Measurements from ENCODE around the gene ANO3. TPM values are rescaled to one million over a fixed set of nuclear protein-coding genes. Genes with fewer than 3 reads are reported as not detected.
"Not testable (repeated sequence)": the region's sequence is repeated elsewhere in the genome, so short reads cannot be mapped to it uniquely, and the experiment has no call there.

Gene ANO3
- total RNA-seq, 1 donor from 2014 or later, result 0.27 TPM

GRCh38 chr11:26579683-26580082 is 247.8 kb downstream of the ANO3 start:
- Histone ChIP-seq H3K4me3 (no peak overlapping the region), H3K27me3 (ENCODE audit: low read depth) (no peaks in the 10 kb centered on the region), H3K36me3 (no peaks in the 10 kb centered on the region), H3K4me1 (no peaks in the 10 kb centered on the region), H3K27ac (no peak overlapping the region), H3K9me3 (no peaks in the 10 kb centered on the region)
- intact Hi-C loops (cut with DNase I), result no loop called here
- ATAC-seq (no peak), DNase-seq (no peak)
- TF ChIP-seq CTCF (IDR thresholded peaks at IDR 0.05), result no peak

- Histone ChIP-seq H3K27me3 (ENCODE audit: low read depth) (no peaks in the 10 kb centered on the region), H3K27ac (no peak overlapping the region), H3K36me3 (no peaks in the 10 kb centered on the region), H3K4me3 (no peak overlapping the region), H3K9me3 (no peaks in the 10 kb centered on the region), H3K4me1 (no peaks in the 10 kb centered on the region)
- peak in 1 of 2 donors; percentile 65 for ATAC-seq
- no peak for DNase-seq
- intact Hi-C loops (cut with DNase I), result no loop called here
- no peak for TF ChIP-seq CTCF (IDR thresholded peaks at IDR 0.05)
These were observed 249.0 kb downstream of the ANO3 start for GRCh38 chr11:26580929-26581328.

- no peak for TF ChIP-seq CTCF (IDR thresholded peaks at IDR 0.05)
- intact Hi-C loops (cut with DNase I), result no loop called here
- Histone ChIP-seq H3K27me3 (ENCODE audit: low read depth) (no peaks in the 10 kb centered on the region), H3K27ac (no peak overlapping the region), H3K36me3 (no peaks in the 10 kb centered on the region), H3K9me3 (no peaks in the 10 kb centered on the region), H3K4me1 (no peaks in the 10 kb centered on the region), H3K4me3 (no peak overlapping the region)
- ATAC-seq (peak; percentile 89 to 92), DNase-seq (no peak)
These were observed 251.6 kb downstream of the ANO3 start for GRCh38 chr11:26583550-26583949.

GRCh38 chr11:26584818-26585217 is 252.9 kb downstream of the ANO3 start:
- no peaks in the 10 kb centered on the region for H3K36me3 ChIP-seq
- peak in 1 of 2 donors; percentile 64 for ATAC-seq
- no peak for TF ChIP-seq CTCF (IDR thresholded peaks at IDR 0.05)
- H3K4me3 ChIP-seq, result no peak overlapping the region
- no peaks in the 10 kb centered on the region for H3K9me3 ChIP-seq
- no peaks in the 10 kb centered on the region for H3K4me1 ChIP-seq
- DNase-seq, result no peak
- H3K27me3 ChIP-seq (ENCODE audit: low read depth), result no peaks in the 10 kb centered on the region
- H3K27ac ChIP-seq, result no peak overlapping the region
- intact Hi-C loops (cut with DNase I), result no loop called here

GRCh38 chr11:26587073-26587472 is 255.1 kb downstream of the ANO3 start:
- no peaks in the 10 kb centered on the region for H3K27me3 ChIP-seq (ENCODE audit: low read depth)
- no peak for TF ChIP-seq CTCF (IDR thresholded peaks at IDR 0.05)
- no peaks in the 10 kb centered on the region for H3K36me3 ChIP-seq
- intact Hi-C loops (cut with DNase I), result no loop called here
- DNase-seq (no peak), ATAC-seq (no peak)
- no peaks in the 10 kb centered on the region for H3K4me1 ChIP-seq
- H3K9me3 ChIP-seq, result no peaks in the 10 kb centered on the region
- no peak overlapping the region for H3K4me3 ChIP-seq
- H3K27ac ChIP-seq, result no peak overlapping the region

GRCh38 chr11:26593691-26594090 is 261.8 kb downstream of the ANO3 start:
- H3K27me3 ChIP-seq (ENCODE audit: low read depth), result no peaks in the 10 kb centered on the region
- no peak for ATAC-seq
- no peak overlapping the region for H3K4me3 ChIP-seq
- no peaks in the 10 kb centered on the region for H3K36me3 ChIP-seq
- H3K27ac ChIP-seq, result no peak overlapping the region
- no peaks in the 10 kb centered on the region for H3K4me1 ChIP-seq
- intact Hi-C loops (cut with DNase I), result no loop called here
- no peaks in the 10 kb centered on the region for H3K9me3 ChIP-seq
- DNase-seq, result no peak
- TF ChIP-seq CTCF (IDR thresholded peaks at IDR 0.05), result no peak

GRCh38 chr11:26595207-26595865 is 263.4 kb downstream of the ANO3 start:
- H3K9me3 ChIP-seq; H3K4me1 ChIP-seq; H3K4me3 ChIP-seq; H3K36me3 ChIP-seq; DNase-seq; intact Hi-C loops (cut with DNase I); H3K27ac ChIP-seq; H3K27me3 ChIP-seq (ENCODE audit: low read depth): not testable (repeated sequence)
- peak in 1 of 2 donors; percentile 70 for ATAC-seq

- ATAC-seq; intact Hi-C loops (cut with DNase I); H3K27ac ChIP-seq; DNase-seq; H3K27me3 ChIP-seq (ENCODE audit: low read depth); H3K36me3 ChIP-seq; H3K9me3 ChIP-seq; H3K4me1 ChIP-seq; H3K4me3 ChIP-seq: not testable (repeated sequence)
These were observed 265.2 kb downstream of the ANO3 start for GRCh38 chr11:26597049-26597689.
